HG02852 (cell line): ENCODE data around the gene PLAGL2.

ENCODE experiments used
- ATAC-seq: cut with Tn5 transposase; IDR thresholded peaks from one replicate; pipeline ENCODE4 v1.9.1; 2021; ENCODE audit warnings: mild to moderate bottlenecking, moderate library complexity; ENCODE audit not compliant: unreplicated experiment

Gene PLAGL2

GRCh38 chr20:32152421-32153155, 55.0 kb downstream of the PLAGL2 start:
- ATAC-seq: no peak

GRCh38 chr20:32150291-32150848, 57.2 kb downstream of the PLAGL2 start:
- ATAC-seq: no peak

DNA sequence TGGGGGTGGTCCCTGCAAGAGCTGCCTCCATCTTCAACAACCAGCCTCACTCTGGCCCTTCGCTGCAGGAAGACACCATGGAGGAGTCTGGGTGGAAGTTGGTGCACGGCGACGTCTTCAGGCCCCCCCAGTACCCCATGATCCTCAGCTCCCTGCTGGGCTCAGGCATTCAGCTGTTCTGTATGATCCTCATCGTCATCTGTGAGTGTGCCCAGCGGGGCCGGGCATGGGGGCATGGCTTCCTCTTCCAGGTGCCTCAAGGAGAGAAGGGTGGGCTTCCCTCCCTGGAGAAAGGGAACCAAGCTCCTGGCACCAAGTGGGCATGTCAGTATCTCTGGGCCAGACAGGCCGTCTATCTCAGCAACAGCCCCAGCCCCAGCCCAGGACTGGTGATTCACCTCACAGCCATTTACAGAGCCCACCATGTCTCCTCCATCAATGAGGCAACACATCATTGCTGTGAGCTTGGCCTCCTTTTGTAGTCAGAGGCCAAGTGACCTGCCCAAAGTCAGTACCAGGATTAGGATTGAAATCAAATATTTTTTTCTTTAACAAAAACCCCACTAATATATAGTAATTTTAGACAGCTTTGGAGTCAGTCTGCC, 57.9 kb downstream of the PLAGL2 start:
- no peak for ATAC-seq

DNA sequence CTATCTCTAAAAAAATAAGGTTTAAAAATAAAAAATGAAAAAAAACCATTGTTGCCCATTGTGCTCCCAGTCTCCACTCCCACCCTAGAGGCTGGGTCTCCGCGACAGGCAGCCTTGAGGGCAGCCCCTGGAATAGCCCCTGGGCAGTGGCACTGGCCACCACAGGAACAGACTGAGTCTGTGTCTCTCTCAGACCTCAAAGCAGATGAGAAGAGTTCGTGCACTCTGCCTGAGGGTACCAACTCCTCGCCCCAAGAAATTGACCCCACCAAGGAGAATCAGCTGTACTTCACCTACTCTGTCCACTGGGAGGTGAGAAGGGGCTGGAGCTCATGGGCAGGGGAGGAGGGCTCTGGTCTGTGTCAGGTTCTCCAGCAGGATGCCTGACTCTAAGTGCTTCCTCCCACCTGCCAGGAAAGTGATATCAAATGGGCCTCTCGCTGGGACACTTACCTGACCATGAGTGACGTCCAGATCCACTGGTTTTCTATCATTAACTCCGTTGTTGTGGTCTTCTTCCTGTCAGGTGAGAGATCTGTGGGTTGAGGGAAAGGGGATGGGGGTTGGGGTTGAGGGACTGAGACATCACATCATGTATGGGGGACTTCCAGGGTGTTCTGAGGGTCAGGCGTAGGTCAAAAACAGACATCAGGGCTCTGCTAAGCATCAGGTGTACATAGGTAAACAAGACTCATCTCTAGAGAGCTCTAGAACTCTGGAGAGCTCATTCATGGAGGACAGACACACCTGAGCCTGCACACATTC, 62.5 kb downstream of the PLAGL2 start:
- no peak for ATAC-seq

- ATAC-seq: no peak
Measured at GRCh38 chr20:32142991-32143390, 64.6 kb downstream of the PLAGL2 start.
